SH-SY5Y (cell line): ENCODE data around the gene P3H2.

Experiments used
- GATA2 ChIP-seq: IDR thresholded peaks from 2 replicates; pipeline ENCODE4 v1.6.1; 2011; ENCODE audit warnings: mild to moderate bottlenecking, low read depth, low read length
- GATA3 ChIP-seq: IDR thresholded peaks from 2 replicates; pipeline ENCODE4 v1.6.1; 2011; ENCODE audit warnings: low read depth, mild to moderate bottlenecking, low read length, moderate library complexity

GRCh38 chr3:190009614-190010013, 111.1 kb downstream of the P3H2 start:
- TF ChIP-seq GATA3 (no peak), GATA2 (no peak)
